ENCODE results near the gene KRTAP1-3.

The KRTAP1-3 gene

DNA sequence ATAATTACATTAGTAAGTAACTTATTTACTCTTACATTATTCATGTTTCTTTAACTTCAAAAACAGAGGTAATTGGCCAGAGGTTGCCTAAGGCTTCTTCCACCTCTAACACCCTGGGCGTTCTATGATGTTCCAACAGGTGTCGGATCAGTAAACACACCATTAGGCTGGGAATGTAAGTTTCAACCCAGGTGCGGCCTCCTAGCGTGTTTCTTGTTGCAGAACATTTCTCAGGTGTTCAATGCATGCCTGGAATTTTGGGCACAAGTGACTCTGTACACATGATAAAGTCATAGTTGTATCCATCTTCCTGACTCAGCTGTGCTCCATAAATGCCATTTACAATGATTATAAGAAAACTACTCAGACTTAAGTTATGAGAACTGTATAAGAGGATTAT is 19.4 kb upstream of the KRTAP1-3 start:
- no peak for TF ChIP-seq CTCF (IDR thresholded peaks at IDR 0.05; ENCODE audit: insufficient read depth, low read length, poor library complexity, severe bottlenecking)
- no peak for TF ChIP-seq EZH2phosphoT487 (conservative IDR thresholded peaks at IDR 0.05; ENCODE audit: low read length)
- H2AFZ ChIP-seq (ENCODE audit: low read depth, low read length, severe bottlenecking): no peak overlapping the region
- no peak overlapping the region for H3K9ac ChIP-seq (ENCODE audit: low read length)
- no peaks in the 10 kb centered on the region for H3K79me2 ChIP-seq (ENCODE audit: insufficient read depth, low read length)
- no peaks in the 10 kb centered on the region for H3K9me2 ChIP-seq (replicated peaks; ENCODE audit: insufficient read depth, low read length)
- H3K4me2 ChIP-seq (ENCODE audit: low read depth, low read length, poor library complexity, severe bottlenecking): no peak overlapping the region
- 0 out of 2 replicates have a peak, but pooled peaks cover 3% of the 10 kb centered on the region for H3F3A ChIP-seq (ENCODE audit: insufficient read depth)
- H3K27ac ChIP-seq (ENCODE audit: low read depth, low read length): no peak overlapping the region
- H3K9me3 ChIP-seq (ENCODE audit: insufficient read depth, low read length): no peaks in the 10 kb centered on the region
- no peak overlapping the region for H3K4me3 ChIP-seq (ENCODE audit: insufficient read depth, low read length, poor library complexity, severe bottlenecking)
- H3K36me3 ChIP-seq (ENCODE audit: low read length): no peaks in the 10 kb centered on the region
- H4K20me1 ChIP-seq (ENCODE audit: low read depth, low read length): no peaks in the 10 kb centered on the region
- no peaks in the 10 kb centered on the region for H3K27me3 ChIP-seq (ENCODE audit: low read length)

- Histone ChIP-seq H3K9me3 (ENCODE audit: insufficient read depth, low read length) (no peaks in the 10 kb centered on the region), H4K20me1 (ENCODE audit: low read depth, low read length) (no peaks in the 10 kb centered on the region), H2AFZ (ENCODE audit: low read depth, low read length, severe bottlenecking) (no peak overlapping the region), H3K9ac (ENCODE audit: low read length) (no peak overlapping the region), H3F3A (ENCODE audit: insufficient read depth) (0 out of 2 replicates have a peak, but pooled peaks cover 3% of the 10 kb centered on the region), H3K9me2 (replicated peaks; ENCODE audit: insufficient read depth, low read length) (no peaks in the 10 kb centered on the region), H3K36me3 (ENCODE audit: low read length) (no peaks in the 10 kb centered on the region), H3K4me2 (ENCODE audit: low read depth, low read length, poor library complexity, severe bottlenecking) (no peak overlapping the region), H3K79me2 (ENCODE audit: insufficient read depth, low read length) (no peaks in the 10 kb centered on the region), H3K27ac (ENCODE audit: low read depth, low read length) (no peak overlapping the region), H3K4me3 (ENCODE audit: insufficient read depth, low read length, poor library complexity, severe bottlenecking) (no peak overlapping the region), H3K27me3 (ENCODE audit: low read length) (no peaks in the 10 kb centered on the region)
- no peak for TF ChIP-seq EZH2phosphoT487 (conservative IDR thresholded peaks at IDR 0.05; ENCODE audit: low read length)
- no peak for TF ChIP-seq CTCF (IDR thresholded peaks at IDR 0.05; ENCODE audit: insufficient read depth, low read length, poor library complexity, severe bottlenecking)
These were observed 17.9 kb upstream of the KRTAP1-3 start for GRCh38 chr17:41052566-41052965.

- no peaks in the 10 kb centered on the region for H3K36me3 ChIP-seq (ENCODE audit: low read length)
- H3F3A ChIP-seq (ENCODE audit: insufficient read depth): 0 out of 2 replicates have a peak, but pooled peaks cover 3% of the 10 kb centered on the region
- TF ChIP-seq CTCF (IDR thresholded peaks at IDR 0.05; ENCODE audit: insufficient read depth, low read length, poor library complexity, severe bottlenecking) (no peak), EZH2phosphoT487 (conservative IDR thresholded peaks at IDR 0.05; ENCODE audit: low read length) (no peak)
- H3K27ac ChIP-seq (ENCODE audit: low read depth, low read length): no peak overlapping the region
- no peak overlapping the region for H3K9ac ChIP-seq (ENCODE audit: low read length)
- no peaks in the 10 kb centered on the region for H3K9me2 ChIP-seq (replicated peaks; ENCODE audit: insufficient read depth, low read length)
- no peaks in the 10 kb centered on the region for H3K79me2 ChIP-seq (ENCODE audit: insufficient read depth, low read length)
- no peak overlapping the region for H3K4me2 ChIP-seq (ENCODE audit: low read depth, low read length, poor library complexity, severe bottlenecking)
- no peaks in the 10 kb centered on the region for H3K27me3 ChIP-seq (ENCODE audit: low read length)
- no peak overlapping the region for H2AFZ ChIP-seq (ENCODE audit: low read depth, low read length, severe bottlenecking)
- no peaks in the 10 kb centered on the region for H3K9me3 ChIP-seq (ENCODE audit: insufficient read depth, low read length)
- H4K20me1 ChIP-seq (ENCODE audit: low read depth, low read length): no peaks in the 10 kb centered on the region
- H3K4me3 ChIP-seq (ENCODE audit: insufficient read depth, low read length, poor library complexity, severe bottlenecking): no peak overlapping the region
These were observed 14.4 kb upstream of the KRTAP1-3 start for GRCh38 chr17:41049110-41049509.
